ENCODE data around the gene MTM1. TPM values are rescaled to one million over a fixed set of nuclear protein-coding genes. Genes with fewer than 3 reads are reported as not detected.

The MTM1 gene
- total and polyA plus RNA-seq, 8 donors: 1.1 to 10.2 (median 4.2) TPM

DNA sequence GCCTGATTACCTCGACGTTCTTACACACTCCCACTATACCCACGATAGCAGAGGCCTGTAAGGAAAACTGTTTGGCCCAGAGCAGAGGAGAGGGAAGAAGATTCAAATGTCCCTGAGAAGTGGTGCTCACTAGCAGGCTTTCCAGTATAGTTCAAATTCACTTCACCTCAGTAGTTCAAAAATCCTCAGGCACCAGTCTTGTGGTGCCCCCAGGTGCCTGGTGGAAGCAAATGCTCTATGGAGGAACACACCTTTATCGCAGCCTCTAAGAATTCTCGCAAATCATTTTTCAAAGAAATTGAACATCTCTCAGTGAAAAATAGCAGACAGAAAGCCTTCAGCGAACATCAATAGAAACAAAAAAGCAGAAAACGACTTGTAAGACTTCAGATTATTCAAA lies 112.6 kb downstream of the MTM1 start:
- Histone ChIP-seq H3K27ac (no peak overlapping the region), H3K4me3 (no peak overlapping the region), H3K27me3 (peaks cover 0 to 3% (median 0%) of the 10 kb centered on the region in 4 donors), H3K4me1 (no peaks in the 10 kb centered on the region), H3K36me3 (no peaks in the 10 kb centered on the region), H3K9me3 (no peaks in the 10 kb centered on the region)
- ATAC-seq: peak; percentile 63 to 89 (median 82)
- TF ChIP-seq, protein P1, sequence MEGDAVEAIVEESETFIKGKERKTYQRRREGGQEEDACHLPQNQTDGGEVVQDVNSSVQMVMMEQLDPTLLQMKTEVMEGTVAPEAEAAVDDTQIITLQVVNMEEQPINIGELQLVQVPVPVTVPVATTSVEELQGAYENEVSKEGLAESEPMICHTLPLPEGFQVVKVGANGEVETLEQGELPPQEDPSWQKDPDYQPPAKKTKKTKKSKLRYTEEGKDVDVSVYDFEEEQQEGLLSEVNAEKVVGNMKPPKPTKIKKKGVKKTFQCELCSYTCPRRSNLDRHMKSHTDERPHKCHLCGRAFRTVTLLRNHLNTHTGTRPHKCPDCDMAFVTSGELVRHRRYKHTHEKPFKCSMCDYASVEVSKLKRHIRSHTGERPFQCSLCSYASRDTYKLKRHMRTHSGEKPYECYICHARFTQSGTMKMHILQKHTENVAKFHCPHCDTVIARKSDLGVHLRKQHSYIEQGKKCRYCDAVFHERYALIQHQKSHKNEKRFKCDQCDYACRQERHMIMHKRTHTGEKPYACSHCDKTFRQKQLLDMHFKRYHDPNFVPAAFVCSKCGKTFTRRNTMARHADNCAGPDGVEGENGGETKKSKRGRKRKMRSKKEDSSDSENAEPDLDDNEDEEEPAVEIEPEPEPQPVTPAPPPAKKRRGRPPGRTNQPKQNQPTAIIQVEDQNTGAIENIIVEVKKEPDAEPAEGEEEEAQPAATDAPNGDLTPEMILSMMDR (IDR thresholded peaks at IDR 0.05): peak in 2 of 4 donors; percentile 30
- peak in 2 of 6 donors; percentile 15 to 35 for DNase-seq
- WGBS, 2 donors: 19 to 41% methylated on average over 7 of the region's 7 CpGs
- intact Hi-C loops (cut with DNase I): no loop called here
- no peak for FAIRE-seq

DNA sequence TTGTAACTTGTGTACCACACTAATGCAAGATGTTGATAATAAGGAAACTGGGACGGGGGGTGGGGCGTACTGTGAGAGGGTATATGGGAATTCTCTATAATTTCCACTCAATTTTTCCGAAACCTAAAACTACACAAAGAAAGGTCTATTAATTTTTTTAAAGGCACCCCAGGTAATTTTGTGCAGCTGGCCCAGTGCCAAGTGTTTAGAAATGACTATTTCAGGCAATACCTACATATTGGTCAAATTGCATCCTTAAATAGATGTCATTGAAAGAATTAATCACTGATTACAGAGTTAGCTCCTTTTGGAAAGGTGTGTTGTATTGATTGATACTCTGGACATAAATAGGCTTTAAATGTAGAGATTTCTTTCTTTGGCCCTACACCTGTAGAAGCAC lies 114.7 kb downstream of the MTM1 start:
- FAIRE-seq (no peak), DNase-seq (no peak), ATAC-seq (no peak)
- 64 to 67% methylated on average over 3 of the region's 3 CpGs for WGBS, 2 donors
- intact Hi-C loops (cut with DNase I): no loop called here
- Histone ChIP-seq H3K4me1 (no peaks in the 10 kb centered on the region), H3K27me3 (peaks cover 0 to 3% (median 0%) of the 10 kb centered on the region in 4 donors), H3K4me3 (no peak overlapping the region), H3K27ac (no peak overlapping the region), H3K36me3 (no peaks in the 10 kb centered on the region), H3K9me3 (no peaks in the 10 kb centered on the region)
- TF ChIP-seq, protein P1 (IDR thresholded peaks at IDR 0.05): no peak

DNA sequence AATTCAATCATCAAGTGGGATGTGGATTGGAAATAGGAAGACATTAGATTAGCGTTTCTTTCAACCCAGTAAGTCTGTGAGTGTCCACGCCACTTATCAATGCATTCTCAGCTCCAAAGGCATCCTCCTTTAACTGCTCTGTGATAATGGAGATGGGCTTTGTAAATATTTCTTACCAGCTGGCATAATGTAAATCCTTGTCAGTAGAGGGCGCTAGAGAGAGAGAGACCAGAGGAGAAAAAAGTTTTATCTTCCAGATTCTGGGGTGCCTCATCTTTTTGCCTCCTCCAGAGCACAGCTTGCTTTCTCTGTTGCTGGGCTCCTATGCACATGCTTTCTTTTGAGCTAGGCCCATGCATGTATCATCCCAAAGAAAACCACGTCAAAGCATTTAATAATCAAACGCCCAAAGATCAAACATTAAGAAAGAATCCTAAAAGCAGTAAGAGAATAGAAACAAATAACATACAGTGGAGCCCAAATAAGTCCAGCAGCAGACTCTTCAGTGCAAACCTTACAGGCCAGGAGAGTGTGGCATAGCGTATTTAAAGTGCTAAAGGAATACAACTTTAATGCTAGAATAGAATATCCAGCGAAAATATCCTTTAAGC lies 115.2 kb downstream of the MTM1 start:
- Histone ChIP-seq H3K27me3 (peaks cover 0 to 3% (median 0%) of the 10 kb centered on the region in 4 donors), H3K4me1 (no peaks in the 10 kb centered on the region), H3K27ac (no peak overlapping the region), H3K4me3 (no peak overlapping the region), H3K9me3 (no peaks in the 10 kb centered on the region), H3K36me3 (no peaks in the 10 kb centered on the region)
- intact Hi-C loops (cut with DNase I): no loop called here
- WGBS, 2 donors: 36 to 43% methylated on average over 7 of the region's 7 CpGs
- DNase-seq: no peak
- TF ChIP-seq, protein P1 (IDR thresholded peaks at IDR 0.05): peak; percentile 22 to 45 (median 30)
- FAIRE-seq: no peak
- ATAC-seq: peak in 3 of 4 donors; percentile 34 to 57 (median 51)

- FAIRE-seq: no peak
- ATAC-seq: no peak
- intact Hi-C loops (cut with DNase I): no loop called here
These were observed 120.6 kb downstream of the MTM1 start for GRCh38 chrX:150688911-150689451.

More at GRCh38 chrX:150688911-150689451, 120.6 kb downstream of the MTM1 start:
- Histone ChIP-seq H3K9me3 (no peaks in the 10 kb centered on the region), H3K4me3 (no peak overlapping the region), H3K27me3 (peaks cover 0 to 3% (median 0%) of the 10 kb centered on the region in 4 donors), H3K27ac (no peak overlapping the region), H3K4me1 (no peaks in the 10 kb centered on the region), H3K36me3 (no peaks in the 10 kb centered on the region)
- 56 to 58% methylated on average over 5 of the region's 5 CpGs for WGBS, 2 donors
- no peak for DNase-seq
- TF ChIP-seq, protein P1 (IDR thresholded peaks at IDR 0.05): no peak
